HCT116 (cell line): ENCODE data around the gene NR1D2. TPM values are rescaled to one million over a fixed set of nuclear protein-coding genes. Genes with fewer than 3 reads are reported as not detected.

ENCODE experiments used
- ATAC-seq: fragments of 200-7000 bp; cut with Tn5 transposase; 2 replicates; pipeline ENCODE4 v1.9.1; 2020; ENCODE audit warnings: mild to moderate bottlenecking, moderate library complexity
- BruUV-seq: library from RNA; stranded (reverse); fragments of 400-500 nt; replicated peaks from 2 replicates; lab custom pipeline; 2021; lab: Mats Ljungman, UMichigan
- CTCF ChIA-PET: fragments of 300-600 bp; sonication (Branson Sonifier 250); formaldehyde crosslinking; loops from one replicate; lab custom pipeline; 2021; ENCODE audit warnings: antibody characterized with exemption; lab: Charles Lee
- POLR2A ChIA-PET: fragments of 300-600, 350-600 bp; sonication (Branson Sonifier 250); formaldehyde crosslinking; loops from one replicate; lab custom pipeline; 2021; ENCODE audit warnings: antibody characterized with exemption; lab: Charles Lee
- RAD21 ChIA-PET, 2 experiments: fragments of 300-600 bp; sonication (Branson Sonifier 250); formaldehyde crosslinking; loops; one replicate each; lab custom pipeline; 2023; ENCODE audit warnings: low total read pairs in 2 of 2; ENCODE audit not compliant: uncharacterized antibody in 2 of 2, unreplicated experiment in 2 of 2, low non-redundant PET in 1 of 2; lab: Charles Lee
- DNase-seq: peaks from one replicate; pipeline ENCODE4 v3.0.0-alpha.2; 2010; ENCODE audit warnings: low read depth, low spot score
- H2AFZ ChIP-seq: fragments of 200-600 bp; shearing (Covaris generic), sonication (generic); 2 replicates; pipeline ENCODE4 v1.6.1; 2017; ENCODE audit warnings: low read depth, mixed run types, mixed read lengths, antibody characterized with exemption, low read length; ENCODE audit not compliant: poor library complexity, severe bottlenecking
- H3K27ac ChIP-seq: 2 replicates; pipeline ENCODE4 v1.5.1; 2012; ENCODE audit warnings: low read depth, low read length
- H3K27me3 ChIP-seq: fragments of 200-600 bp; sonication (generic); 2 replicates; pipeline ENCODE4 v1.6.1; 2016; ENCODE audit warnings: mixed run types, low read length, mixed read lengths; ENCODE audit not compliant: insufficient read depth
- H3K36me3 ChIP-seq, 2 experiments: fragments of 200-500 bp in 1 of 2; fragments of 200-600 bp in 1 of 2; sonication (Bioruptor generic) in 1 of 2; sonication (generic) in 1 of 2; 2 replicates each; pipeline versions ENCODE4 v1.5.1 to v1.6.1; 2014 to 2016; ENCODE audit warnings: low read length in 2 of 2, inconsistent platforms in 1 of 2, mixed read lengths in 1 of 2, mixed run types in 1 of 2; ENCODE audit not compliant: insufficient read depth in 2 of 2, control insufficient read depth in 1 of 2
- H3K4me1 ChIP-seq, 2 experiments: fragments of 200-600 bp in 1 of 2; sonication (generic) in 1 of 2; 2 replicates each; pipeline versions ENCODE4 v1.5.1 to v1.6.1; 2012 to 2017; ENCODE audit warnings: low read length in 2 of 2, inconsistent platforms in 1 of 2, mild to moderate bottlenecking in 1 of 2, mixed read lengths in 1 of 2, mixed run types in 1 of 2, moderate library complexity in 1 of 2; ENCODE audit not compliant: insufficient read depth in 2 of 2, control insufficient read depth in 1 of 2
- H3K4me2 ChIP-seq: fragments of 200-600 bp; sonication (generic); 2 replicates; pipeline ENCODE4 v1.6.1; 2017; ENCODE audit warnings: mixed run types, low read length, mixed read lengths
- H3K4me3 ChIP-seq, 2 experiments: fragments of 200-600 bp in 1 of 2; sonication (generic) in 1 of 2; replicated peaks in 1 of 2; 2 replicates each; pipeline ENCODE4 v1.5.1; 2011 to 2016; ENCODE audit warnings: low read length in 2 of 2, control low read depth in 1 of 2, low read depth in 1 of 2, mild to moderate bottlenecking in 1 of 2, mixed read lengths in 1 of 2, mixed run types in 1 of 2
- H3K79me2 ChIP-seq: fragments of 200-600 bp; sonication (generic); 2 replicates; pipeline ENCODE4 v1.6.1; 2017; ENCODE audit warnings: mild to moderate bottlenecking, mixed run types, low read length, moderate library complexity, mixed read lengths; ENCODE audit not compliant: insufficient read depth
- H3K9ac ChIP-seq: fragments of 200-600 bp; sonication (generic); 2 replicates; pipeline ENCODE4 v1.6.1; 2016; ENCODE audit warnings: low read length, mixed read lengths
- H3K9me2 ChIP-seq: fragments of 200-600 bp; sonication (generic), shearing (Covaris generic); 2 replicates; pipeline ENCODE4 v1.6.1; 2017; ENCODE audit warnings: mixed run types, mild to moderate bottlenecking, moderate library complexity; ENCODE audit not compliant: insufficient read depth
- H3K9me3 ChIP-seq, 2 experiments: fragments of 200-500 bp in 1 of 2; fragments of 200-600 bp in 1 of 2; sonication (Bioruptor generic) in 1 of 2; sonication (generic) in 1 of 2; 2 replicates each; pipeline ENCODE4 v1.6.1; 2014 to 2017; ENCODE audit warnings: low read length in 2 of 2, mixed read lengths in 2 of 2, inconsistent platforms in 1 of 2, low read depth in 1 of 2, mild to moderate bottlenecking in 1 of 2, mixed run types in 1 of 2, moderate library complexity in 1 of 2; ENCODE audit not compliant: control insufficient read depth in 1 of 2, insufficient read depth in 1 of 2
- H4K20me1 ChIP-seq: fragments of 200-600 bp; sonication (generic), shearing (Covaris generic); 2 replicates; pipeline ENCODE4 v1.6.1; 2017; ENCODE audit warnings: mixed run types, mild to moderate bottlenecking, moderate library complexity; ENCODE audit not compliant: insufficient read depth
- CBX3 ChIP-seq: IDR thresholded peaks from 2 replicates; pipeline ENCODE4 v1.6.1; 2012; ENCODE audit warnings: low read depth
- EZH2 ChIP-seq: fragments of 200-600 bp; sonication (generic); IDR thresholded peaks from 2 replicates; pipeline ENCODE4 v1.6.1; 2017; ENCODE audit warnings: antibody characterized with exemption, mixed run types
- POLR2A ChIP-seq: IDR thresholded peaks from 2 replicates; pipeline ENCODE4 v1.7.0; 2011; ENCODE audit warnings: borderline replicate concordance; ENCODE audit not compliant: insufficient read depth, insufficient read length; ENCODE audit errors: extremely low read depth
- SIN3A ChIP-seq: IDR thresholded peaks from 2 replicates; pipeline ENCODE4 v1.6.1; 2012; ENCODE audit warnings: low read depth
- TCF7L2 ChIP-seq: IDR thresholded peaks from 2 replicates; pipeline ENCODE4 v1.7.0; 2011; ENCODE audit warnings: borderline replicate concordance, inconsistent platforms; ENCODE audit not compliant: insufficient read depth, insufficient read length; ENCODE audit errors: extremely low read depth
- YY1 ChIP-seq: IDR thresholded peaks from 2 replicates; pipeline ENCODE4 v1.6.1; 2011; ENCODE audit warnings: low read length, low read depth, moderate library complexity, mild to moderate bottlenecking; ENCODE audit not compliant: insufficient replicate concordance; ENCODE audit errors: extremely low read depth
- ZNF274 ChIP-seq: fragments of 200-500 bp; sonication (Bioruptor generic); IDR thresholded peaks from 2 replicates; pipeline ENCODE4 v1.6.1; 2014; ENCODE audit warnings: mild to moderate bottlenecking, low read depth, low read length, inconsistent platforms
- intact Hi-C: fragments of 100-400 bp; cut with micrococcal nuclease; formaldehyde crosslinking; loops from 2 replicates; pipeline ENCODE4 v1.10.0; 2022
- total RNA-seq: library from RNA; stranded (reverse); gene quantifications from one replicate; pipeline ENCODE4 v1.2.1, GENCODE V29; 2021; ENCODE audit not compliant: unreplicated experiment
- TF ChIP-seq, protein P1 (sequence below): IDR thresholded peaks from 2 replicates; pipeline ENCODE4 v1.6.1; 2012
- TF ChIP-seq, protein P2 (sequence below): IDR thresholded peaks from 2 replicates; pipeline ENCODE4 v1.6.1; 2012
- TF ChIP-seq, protein P3 (sequence below), 3 experiments: fragments of 200-600 bp in 1 of 3; sonication (generic) in 1 of 3; IDR thresholded peaks in 2 of 3; conservative IDR thresholded peaks in 1 of 3; 2 replicates each; pipeline ENCODE4 v1.5.1; 2012 to 2017; ENCODE audit warnings: low read depth in 2 of 3, low read length in 2 of 3, antibody characterized with exemption in 1 of 3, borderline replicate concordance in 1 of 3, control low read depth in 1 of 3, mild to moderate bottlenecking in 1 of 3, mixed read lengths in 1 of 3, mixed run types in 1 of 3, moderate library complexity in 1 of 3; ENCODE audit not compliant: insufficient read depth in 1 of 3

The NR1D2 gene
- total RNA-seq, 1 experiment from 2014 or later, result 60.9 TPM

DNA sequence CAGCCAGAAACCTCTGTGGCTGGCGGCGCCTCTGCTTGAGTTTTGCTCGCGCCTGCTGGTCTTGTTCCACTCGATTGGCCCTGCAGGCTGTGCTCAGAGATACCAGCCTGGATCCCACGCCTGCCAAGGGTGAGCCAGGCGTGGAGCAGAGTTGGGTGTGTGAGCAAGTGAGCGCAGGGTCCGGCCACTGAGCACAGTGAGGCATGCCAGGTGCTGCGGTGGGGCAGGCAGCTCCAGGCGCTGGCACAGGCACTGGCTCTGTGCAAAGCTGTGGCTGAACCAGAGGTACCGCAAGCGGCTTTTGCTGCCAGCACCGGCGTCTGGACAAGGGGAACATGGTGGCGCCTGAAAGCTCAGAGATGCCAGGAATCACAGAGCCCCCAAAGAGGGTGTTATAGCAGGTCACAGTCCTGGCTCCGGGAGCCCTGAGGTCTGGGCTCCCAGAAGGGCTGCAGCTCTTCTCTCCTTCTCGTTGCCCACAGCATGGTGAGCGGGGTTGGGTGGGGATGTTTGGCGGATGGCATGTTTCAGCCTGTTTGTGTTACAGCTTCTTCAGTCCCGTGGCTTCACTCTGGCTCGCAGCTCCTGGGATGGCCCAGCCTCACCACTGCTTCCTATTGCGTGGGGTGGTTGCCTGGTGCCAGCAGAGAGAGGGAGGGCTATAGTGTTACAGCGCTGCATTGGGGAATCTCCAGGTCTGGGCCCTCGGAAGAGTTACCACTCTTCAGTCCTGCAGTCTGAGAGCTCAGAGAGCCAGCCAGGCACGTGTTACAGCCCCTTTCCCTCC is 73.9 kb downstream of the NR1D2 start:
- no peak overlapping the region for H3K9ac ChIP-seq
- H3K36me3 ChIP-seq, result no peaks in the 10 kb centered on the region
- POLR2A ChIA-PET, result no interaction called here
- no peak overlapping the region for H3K4me3 ChIP-seq
- no peak for ATAC-seq
- TF ChIP-seq EZH2 (no peak), YY1 (no peak), ZNF274 (no peak), CBX3 (no peak), TCF7L2 (no peak), POLR2A (no peak), SIN3A (no peak)
- TF ChIP-seq, protein P1, sequence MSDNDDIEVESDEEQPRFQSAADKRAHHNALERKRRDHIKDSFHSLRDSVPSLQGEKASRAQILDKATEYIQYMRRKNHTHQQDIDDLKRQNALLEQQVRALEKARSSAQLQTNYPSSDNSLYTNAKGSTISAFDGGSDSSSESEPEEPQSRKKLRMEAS, result no peak
- TF ChIP-seq, protein P2, sequence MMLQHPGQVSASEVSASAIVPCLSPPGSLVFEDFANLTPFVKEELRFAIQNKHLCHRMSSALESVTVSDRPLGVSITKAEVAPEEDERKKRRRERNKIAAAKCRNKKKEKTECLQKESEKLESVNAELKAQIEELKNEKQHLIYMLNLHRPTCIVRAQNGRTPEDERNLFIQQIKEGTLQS, result no peak
- TF ChIP-seq, protein P3, sequence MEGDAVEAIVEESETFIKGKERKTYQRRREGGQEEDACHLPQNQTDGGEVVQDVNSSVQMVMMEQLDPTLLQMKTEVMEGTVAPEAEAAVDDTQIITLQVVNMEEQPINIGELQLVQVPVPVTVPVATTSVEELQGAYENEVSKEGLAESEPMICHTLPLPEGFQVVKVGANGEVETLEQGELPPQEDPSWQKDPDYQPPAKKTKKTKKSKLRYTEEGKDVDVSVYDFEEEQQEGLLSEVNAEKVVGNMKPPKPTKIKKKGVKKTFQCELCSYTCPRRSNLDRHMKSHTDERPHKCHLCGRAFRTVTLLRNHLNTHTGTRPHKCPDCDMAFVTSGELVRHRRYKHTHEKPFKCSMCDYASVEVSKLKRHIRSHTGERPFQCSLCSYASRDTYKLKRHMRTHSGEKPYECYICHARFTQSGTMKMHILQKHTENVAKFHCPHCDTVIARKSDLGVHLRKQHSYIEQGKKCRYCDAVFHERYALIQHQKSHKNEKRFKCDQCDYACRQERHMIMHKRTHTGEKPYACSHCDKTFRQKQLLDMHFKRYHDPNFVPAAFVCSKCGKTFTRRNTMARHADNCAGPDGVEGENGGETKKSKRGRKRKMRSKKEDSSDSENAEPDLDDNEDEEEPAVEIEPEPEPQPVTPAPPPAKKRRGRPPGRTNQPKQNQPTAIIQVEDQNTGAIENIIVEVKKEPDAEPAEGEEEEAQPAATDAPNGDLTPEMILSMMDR (IDR thresholded peaks at IDR 0.05 in 2 of 3, conservative IDR thresholded peaks at IDR 0.05 in 1 of 3; ENCODE audit: borderline replicate concordance in 1 of 3, insufficient read depth in 1 of 3, low read depth in 2 of 3, low read length in 2 of 3), result no peak
- TF ChIP-seq, all 23 proteins: peak for 0
- Histone ChIP-seq H3K27me3 (no peaks in the 10 kb centered on the region), H3K9me2 (no peaks in the 10 kb centered on the region), H3K79me2 (no peaks in the 10 kb centered on the region), H2AFZ (no peak overlapping the region), H3K9me3 (no peaks in the 10 kb centered on the region), H3K4me1 (no peaks in the 10 kb centered on the region), H3K27ac (no peak overlapping the region), H3K4me2 (no peak overlapping the region), H4K20me1 (no peaks in the 10 kb centered on the region)
- intact Hi-C loops, result no loop called here
- CTCF ChIA-PET, result no interaction called here
- no peak for DNase-seq
- RAD21 ChIA-PET, result interaction anchor here in 1 of 2 experiments (0.6 kb wide), 1 partner anchor 185 kb away, joined by 3 read pairs; no protein-coding TSS in a partner anchor
- BruUV-seq, result no TSS peak
